ENCODE results near the gene EBLN1. TPM values are rescaled to one million over a fixed set of nuclear protein-coding genes. Genes with fewer than 3 reads are reported as not detected.
A peak's percentile ranks its signal among the peaks of the same experiment; 100 is the strongest.

Gene EBLN1
- total and polyA plus RNA-seq, 2 of the 8 experiments (the other 6 are each of a cell fraction or from before 2014, with no cell fraction given) = not detected

- Histone ChIP-seq H2BK20ac (ENCODE audit: low read length) (no peak overlapping the region), H2BK120ac (replicated peaks; ENCODE audit: low read depth, low read length) (no peak overlapping the region), H2BK15ac (ENCODE audit: low read length) (no peak overlapping the region), H3K4me3 (ENCODE audit: extremely low read depth in 1 of 4, insufficient read depth in 2 of 4, low read depth in 3 of 4, low read length in 4 of 4) (no peak overlapping the region), H3K4me1 (replicated peaks in 1 of 4; ENCODE audit: control insufficient read depth in 3 of 4, insufficient read depth in 4 of 4, low read length in 3 of 4) (no peaks in the 10 kb centered on the region; a peak in 1 of 7 replicates), H3K79me2 (ENCODE audit: control insufficient read depth in 1 of 2, insufficient read depth in 2 of 2, low read length in 2 of 2) (no peaks in the 10 kb centered on the region), H3K18ac (ENCODE audit: extremely low read depth, low read length) (no peak overlapping the region), H3K4ac (replicated peaks; ENCODE audit: insufficient read length, low read depth, low read length) (no peak overlapping the region), H3K56ac (replicated peaks; ENCODE audit: insufficient read length, low read depth, low read length) (no peak overlapping the region), H3K36me3 (ENCODE audit: control insufficient read depth in 2 of 4, insufficient read depth in 4 of 4, low read length in 3 of 4) (no peaks in the 10 kb centered on the region), H2AFZ (ENCODE audit: low read length) (0 out of 2 replicates have a peak overlapping the region, but pooled peaks have one; percentile 3), H2BK5ac (ENCODE audit: low read depth, low read length) (no peak overlapping the region), H3K23me2 (ENCODE audit: low read depth, low read length) (no peaks in the 10 kb centered on the region), H2AK5ac (ENCODE audit: low read depth, low read length) (no peak overlapping the region), H4K91ac (replicated peaks; ENCODE audit: insufficient read length, low read length) (no peak overlapping the region), H3K23ac (ENCODE audit: insufficient read length) (no peak overlapping the region), H3K27me3 (replicated peaks in 1 of 4; ENCODE audit: control insufficient read depth in 3 of 4, extremely low read depth in 1 of 4, insufficient read depth in 3 of 4, low read length in 3 of 4) (no peaks in the 10 kb centered on the region), H3K14ac (ENCODE audit: insufficient read length) (no peak overlapping the region), H3K4me2 (ENCODE audit: insufficient read depth in 1 of 2, low read depth in 2 of 2, low read length in 2 of 2) (no peak overlapping the region), H2BK12ac (ENCODE audit: low read depth, low read length) (no peak overlapping the region), H3K9ac (replicated peaks in 1 of 4; ENCODE audit: extremely low read depth in 1 of 4, low read depth in 3 of 4, low read length in 3 of 4) (no peak overlapping the region), H3K79me1 (ENCODE audit: low read depth, low read length) (no peaks in the 10 kb centered on the region), H4K20me1 (replicated peaks in 1 of 2; ENCODE audit: control insufficient read depth in 1 of 2, insufficient read depth in 2 of 2, low read length in 2 of 2) (no peaks in the 10 kb centered on the region), H4K8ac (ENCODE audit: extremely low read depth, insufficient read depth, low read length) (no peak overlapping the region), H3K27ac (ENCODE audit: low read depth, low read length) (no peak overlapping the region), H3K9me3 (ENCODE audit: insufficient read depth in 2 of 2, low read depth in 1 of 2, low read length in 1 of 2) (no peaks in the 10 kb centered on the region; a peak in 1 of 4 replicates), H4K5ac (ENCODE audit: insufficient read length, low read depth, low read length) (no peak overlapping the region)
- 91% methylated on average over 4 of the region's 4 CpGs; no CpG with 5 or more reads in 1 of the 2 experiments for WGBS, 2 experiments (ENCODE audit: extremely low coverage in 1 of 2, insufficient coverage in 1 of 2, insufficient read length in 1 of 2, insufficient replicate concordance in 2 of 2, low coverage in 1 of 2, low lambda C conversion rate in 2 of 2, missing lambda C conversion rate in 1 of 2)
- CTCF ChIA-PET (ENCODE audit: partially characterized antibody) = interaction anchor here (0.8 to 3.3 kb wide), 13 partner anchors 10 to 351 kb away, joined by 3 to 20 read pairs (median 4); no protein-coding TSS in a partner anchor
- POLR2A ChIA-PET (ENCODE audit: partially characterized antibody) = no interaction called here
- FAIRE-seq = no peak
- no peak for DNase-seq (ENCODE audit: low read depth in 1 of 2, low spot score in 2 of 2)
- TF ChIP-seq SUZ12 (IDR thresholded peaks at IDR 0.05; ENCODE audit: low read length) = no peak
- TF ChIP-seq NANOG (IDR thresholded peaks at IDR 0.05; ENCODE audit: insufficient read depth, low read depth, low read length, poor library complexity, severe bottlenecking) = no peak
- TF ChIP-seq CBX5 (IDR thresholded peaks at IDR 0.05; ENCODE audit: low read depth, low read length) = no peak
- TF ChIP-seq NRF1 (IDR thresholded peaks at IDR 0.05; ENCODE audit: low read depth, low read length) = no peak
- no peak for TF ChIP-seq ZNF274 (IDR thresholded peaks at IDR 0.05; ENCODE audit: borderline replicate concordance, extremely low read depth, low read length)
- no peak for TF ChIP-seq FOSL1 (IDR thresholded peaks at IDR 0.05; ENCODE audit: insufficient read depth, low read depth, low read length)
- TF ChIP-seq GTF2F1 (IDR thresholded peaks at IDR 0.05; ENCODE audit: borderline replicate concordance, low read depth, low read length) = no peak
- no peak for TF ChIP-seq BRCA1 (IDR thresholded peaks at IDR 0.05; ENCODE audit: low read depth, low read length)
- no peak for TF ChIP-seq ATF2 (IDR thresholded peaks at IDR 0.05; ENCODE audit: low read length)
- no peak for TF ChIP-seq ASH2L (IDR thresholded peaks at IDR 0.05; ENCODE audit: low read length)
- TF ChIP-seq TEAD4 (IDR thresholded peaks at IDR 0.05; ENCODE audit: low read depth, low read length) = no peak
- no peak for TF ChIP-seq SIRT6 (IDR thresholded peaks at IDR 0.05; ENCODE audit: low read length)
- TF ChIP-seq HDAC6 (IDR thresholded peaks at IDR 0.05; ENCODE audit: low read depth, low read length) = no peak
Measured at GRCh38 chr10:22243321-22243720, 25.5 kb upstream of the EBLN1 start.

Data from H1 (cell line).